Kidney epithelial cell (primary cell): Measurements from ENCODE around the gene LYPD6B. TPM values are rescaled to one million over a fixed set of nuclear protein-coding genes. Genes with fewer than 3 reads are reported as not detected.

Experiments
- DNase-seq: peaks from one replicate; pipeline ENCODE4 v3.0.0-alpha.2; 2010; ENCODE audit warnings: low read depth
- H3K27me3 ChIP-seq: 2 replicates; pipeline ENCODE4 v1.6.0; 2011; ENCODE audit warnings: low read length; ENCODE audit not compliant: control insufficient read depth, insufficient read depth
- H3K36me3 ChIP-seq: 2 replicates; pipeline ENCODE4 v1.5.1; 2011; ENCODE audit warnings: low read length; ENCODE audit not compliant: control insufficient read depth, insufficient read depth
- H3K4me3 ChIP-seq: 2 replicates; pipeline ENCODE4 v1.5.1; 2011; ENCODE audit warnings: low read depth, mild to moderate bottlenecking, control low read depth, low read length
- total RNA-seq: library from RNA; depleted of rRNA; stranded (reverse); fragments of >200 nt; gene quantifications from 2 replicates; pipeline ENCODE4 v1.2.3, GENCODE V29; 2015
- TF ChIP-seq, protein P1 (sequence below): IDR thresholded peaks from 2 replicates; pipeline ENCODE4 v1.5.1; 2011; ENCODE audit warnings: mild to moderate bottlenecking, moderate library complexity, low read length, control low read depth, inconsistent platforms; ENCODE audit not compliant: insufficient read depth, poor library complexity, severe bottlenecking

LYPD6B gene
- total RNA-seq, 1 donor from 2014 or later: 5.3 TPM

DNA sequence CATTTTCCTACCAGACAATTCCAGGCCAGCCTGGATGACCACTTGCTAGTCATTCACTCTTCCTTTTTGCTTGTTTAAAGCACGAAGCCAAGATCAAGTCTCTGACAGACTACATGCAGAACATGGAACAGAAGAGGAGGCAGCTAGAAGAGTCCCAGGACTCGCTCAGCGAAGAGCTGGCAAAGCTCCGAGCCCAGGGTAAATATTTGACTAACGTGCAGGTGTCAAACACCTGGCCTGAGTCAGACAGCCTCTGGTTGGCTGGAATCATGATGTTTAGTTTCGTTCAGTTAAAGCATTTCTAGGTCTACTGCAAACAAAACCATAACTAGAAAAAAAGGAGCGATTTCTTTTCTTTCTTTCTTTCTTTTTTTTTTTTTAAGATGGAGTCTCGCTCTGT is 44.2 kb upstream of the LYPD6B start:
- DNase-seq: no peak
- H3K36me3 ChIP-seq: no peaks in the 10 kb centered on the region
- TF ChIP-seq, protein P1, sequence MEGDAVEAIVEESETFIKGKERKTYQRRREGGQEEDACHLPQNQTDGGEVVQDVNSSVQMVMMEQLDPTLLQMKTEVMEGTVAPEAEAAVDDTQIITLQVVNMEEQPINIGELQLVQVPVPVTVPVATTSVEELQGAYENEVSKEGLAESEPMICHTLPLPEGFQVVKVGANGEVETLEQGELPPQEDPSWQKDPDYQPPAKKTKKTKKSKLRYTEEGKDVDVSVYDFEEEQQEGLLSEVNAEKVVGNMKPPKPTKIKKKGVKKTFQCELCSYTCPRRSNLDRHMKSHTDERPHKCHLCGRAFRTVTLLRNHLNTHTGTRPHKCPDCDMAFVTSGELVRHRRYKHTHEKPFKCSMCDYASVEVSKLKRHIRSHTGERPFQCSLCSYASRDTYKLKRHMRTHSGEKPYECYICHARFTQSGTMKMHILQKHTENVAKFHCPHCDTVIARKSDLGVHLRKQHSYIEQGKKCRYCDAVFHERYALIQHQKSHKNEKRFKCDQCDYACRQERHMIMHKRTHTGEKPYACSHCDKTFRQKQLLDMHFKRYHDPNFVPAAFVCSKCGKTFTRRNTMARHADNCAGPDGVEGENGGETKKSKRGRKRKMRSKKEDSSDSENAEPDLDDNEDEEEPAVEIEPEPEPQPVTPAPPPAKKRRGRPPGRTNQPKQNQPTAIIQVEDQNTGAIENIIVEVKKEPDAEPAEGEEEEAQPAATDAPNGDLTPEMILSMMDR: no peak
- no peaks in the 10 kb centered on the region for H3K27me3 ChIP-seq
- H3K4me3 ChIP-seq: no peak overlapping the region

DNA sequence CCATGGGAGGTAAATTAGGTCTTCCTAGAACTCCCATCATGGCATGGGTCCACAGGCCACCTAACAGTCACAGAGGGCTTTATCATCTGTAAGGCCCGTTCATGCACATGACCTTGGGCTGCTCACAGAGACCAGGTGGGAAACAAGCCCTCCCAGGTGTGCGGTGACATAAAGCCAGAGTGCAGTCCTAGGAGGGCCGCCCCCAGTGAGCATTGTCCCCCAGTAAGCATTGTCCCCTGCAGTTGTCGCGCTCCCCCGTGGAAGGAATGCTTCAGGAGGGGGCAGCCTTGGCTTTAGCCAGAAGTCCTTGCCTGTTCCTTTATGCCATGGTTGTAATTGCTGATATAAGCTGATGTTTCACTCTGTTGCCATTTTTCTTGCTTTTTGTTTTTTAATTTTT is 41.7 kb upstream of the LYPD6B start:
- no peaks in the 10 kb centered on the region for H3K36me3 ChIP-seq
- no peak overlapping the region for H3K4me3 ChIP-seq
- no peak for DNase-seq
- TF ChIP-seq, protein P1: no peak
- no peaks in the 10 kb centered on the region for H3K27me3 ChIP-seq

GRCh38 chr2:148998165-148998830 is 40.2 kb upstream of the LYPD6B start:
- TF ChIP-seq, protein P1: no peak
- H3K27me3 ChIP-seq: no peaks in the 10 kb centered on the region

GRCh38 chr2:148998831-148999200 is 39.7 kb upstream of the LYPD6B start:
- no peaks in the 10 kb centered on the region for H3K36me3 ChIP-seq
- TF ChIP-seq, protein P1: no peak
- no peaks in the 10 kb centered on the region for H3K27me3 ChIP-seq
- no peak overlapping the region for H3K4me3 ChIP-seq
- DNase-seq: no peak

More at GRCh38 chr2:148998165-148998830, 40.2 kb upstream of the LYPD6B start:
- no peak overlapping the region for H3K4me3 ChIP-seq
- DNase-seq: no peak
- no peaks in the 10 kb centered on the region for H3K36me3 ChIP-seq

- Histone ChIP-seq H3K4me3 (no peak overlapping the region), H3K27me3 (no peaks in the 10 kb centered on the region), H3K36me3 (no peaks in the 10 kb centered on the region)
- TF ChIP-seq, protein P1: no peak
- DNase-seq: no peak
Observed at GRCh38 chr2:148999451-148999921, 39.0 kb upstream of the LYPD6B start.
